Inflammatory macrophage (primary cell): Measurements from ENCODE around the gene DDX52.
"Not testable (repeated sequence)": the region's sequence is repeated elsewhere in the genome, so short reads cannot be mapped to it uniquely, and the experiment has no call there.

Source experiments
- DNase-seq, 2 donors: peaks; one replicate each; pipeline ENCODE4 v3.0.0-alpha.2; 2020 to 2022
- total RNA-seq, 18 experiments: gene quantifications; one replicate each; lab custom pipeline; 2026; ENCODE audit warnings: mixed read lengths in 6 of 18, inconsistent platforms in 2 of 18; lab: John Stamatoyannopoulos, UW

DDX52 gene, protein sequence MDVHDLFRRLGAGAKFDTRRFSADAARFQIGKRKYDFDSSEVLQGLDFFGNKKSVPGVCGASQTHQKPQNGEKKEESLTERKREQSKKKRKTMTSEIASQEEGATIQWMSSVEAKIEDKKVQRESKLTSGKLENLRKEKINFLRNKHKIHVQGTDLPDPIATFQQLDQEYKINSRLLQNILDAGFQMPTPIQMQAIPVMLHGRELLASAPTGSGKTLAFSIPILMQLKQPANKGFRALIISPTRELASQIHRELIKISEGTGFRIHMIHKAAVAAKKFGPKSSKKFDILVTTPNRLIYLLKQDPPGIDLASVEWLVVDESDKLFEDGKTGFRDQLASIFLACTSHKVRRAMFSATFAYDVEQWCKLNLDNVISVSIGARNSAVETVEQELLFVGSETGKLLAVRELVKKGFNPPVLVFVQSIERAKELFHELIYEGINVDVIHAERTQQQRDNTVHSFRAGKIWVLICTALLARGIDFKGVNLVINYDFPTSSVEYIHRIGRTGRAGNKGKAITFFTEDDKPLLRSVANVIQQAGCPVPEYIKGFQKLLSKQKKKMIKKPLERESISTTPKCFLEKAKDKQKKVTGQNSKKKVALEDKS
- 45.8 to 78.4 (median 62.1) reads per million in 18 experiments for total RNA-seq

DNA sequence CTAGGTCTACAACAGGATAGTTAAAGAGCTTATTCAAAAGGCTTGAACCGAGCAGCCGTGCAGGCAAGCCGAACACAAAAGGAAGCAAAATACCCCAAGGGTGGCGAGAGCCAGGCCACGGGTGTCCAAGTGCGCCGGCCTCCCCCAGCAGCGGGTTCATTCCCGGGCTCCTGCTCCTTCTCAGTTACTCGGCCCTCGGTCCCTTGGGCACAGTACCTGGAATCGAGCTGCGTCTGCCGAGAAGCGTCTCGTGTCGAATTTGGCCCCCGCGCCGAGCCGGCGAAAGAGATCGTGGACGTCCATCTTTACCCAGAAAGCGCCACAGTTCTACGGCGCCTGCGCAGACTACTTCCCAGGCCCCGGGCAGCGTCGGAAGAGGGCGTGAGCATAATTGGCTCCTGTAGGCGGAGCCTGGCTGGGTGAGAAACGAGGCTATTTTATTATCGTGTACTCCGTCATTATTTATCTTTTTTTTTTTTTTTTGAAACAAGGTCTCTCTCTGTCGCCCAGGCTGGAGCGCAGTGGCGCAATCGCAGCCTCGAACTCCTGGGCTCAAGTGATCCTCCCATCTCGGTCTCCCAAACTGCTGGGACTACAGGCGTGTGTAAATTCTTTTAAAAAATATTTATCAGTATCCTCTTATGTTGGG lies at the start of gene DDX52:
Gene DDX52, minus strand, starts transcription at position 329 of the 649 bp plus-strand sequence. Its CDS starts 26 bp downstream, at position 303.
- DNase-seq, result peak; percentile 90 to 93

- DNase-seq, result no peak
Observed at GRCh38 chr17:37691807-37692206, 48.6 kb upstream of the DDX52 start.

DNA sequence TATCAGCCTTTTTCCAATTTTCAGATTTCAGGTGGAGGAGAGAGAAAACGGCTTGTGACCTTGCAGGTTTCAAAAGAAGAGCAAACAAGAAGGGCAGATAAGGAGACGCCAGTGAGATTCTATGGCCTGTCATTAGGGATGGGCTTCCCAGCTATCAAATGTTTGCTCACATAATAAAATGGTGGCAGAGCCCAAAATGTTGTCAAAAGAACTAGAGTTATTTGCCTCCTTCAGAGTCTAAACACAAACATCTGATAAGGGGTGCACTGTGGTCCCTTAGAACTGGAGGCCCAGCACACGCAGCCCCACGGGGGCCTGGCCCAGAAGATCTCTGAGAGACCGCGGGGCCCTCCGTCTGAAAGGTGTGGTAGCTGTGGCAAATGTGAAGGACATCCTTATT lies 46.1 kb upstream of the DDX52 start:
- DNase-seq, result no peak

GRCh38 chr17:37683454-37683984 lies 40.3 kb upstream of the DDX52 start:
- no peak for DNase-seq

- DNase-seq, result no peak
Observed at GRCh38 chr17:37682007-37682406, 38.8 kb upstream of the DDX52 start.

- not testable (repeated sequence) for DNase-seq
Observed at GRCh38 chr17:37679995-37680394, 36.7 kb upstream of the DDX52 start.

DNA sequence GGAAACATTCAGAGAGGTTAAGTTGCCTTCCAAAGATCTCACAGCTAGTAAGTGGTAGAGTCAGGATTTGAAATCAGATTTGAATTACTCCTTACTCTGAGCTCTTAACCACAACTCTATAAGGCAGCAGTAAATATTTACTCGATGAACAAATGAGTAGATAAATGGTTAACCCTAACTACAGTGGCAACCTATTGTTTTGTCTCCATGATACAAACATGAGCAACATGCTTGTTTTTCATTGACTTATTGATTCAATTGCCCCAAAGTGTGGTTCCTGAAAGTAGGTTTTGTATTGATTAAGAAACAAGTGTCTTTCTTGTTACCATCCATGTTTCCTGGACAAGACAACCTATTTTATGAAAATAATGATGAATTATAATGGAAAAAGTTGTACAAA lies 34.8 kb upstream of the DDX52 start:
- no peak for DNase-seq

DNA sequence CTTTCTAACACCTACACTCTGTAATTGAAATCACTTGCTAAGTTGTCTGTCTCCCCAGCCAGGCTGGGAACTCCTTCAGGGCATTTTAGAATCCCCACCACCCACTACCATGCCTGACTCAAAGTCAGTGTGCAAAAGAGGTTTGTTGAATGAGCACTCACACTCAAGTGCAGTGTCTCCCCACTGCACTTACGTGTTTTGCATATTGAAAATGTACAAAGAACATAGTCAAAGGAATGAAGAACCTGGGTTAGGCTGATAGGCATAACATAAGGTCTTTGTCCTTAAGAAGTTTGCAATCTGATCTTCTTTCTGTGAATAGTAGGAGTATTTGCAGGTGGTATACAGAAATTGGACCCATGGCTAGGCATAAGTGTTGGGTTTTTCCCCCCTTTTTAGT lies 33.8 kb upstream of the DDX52 start:
- no peak for DNase-seq

DNA sequence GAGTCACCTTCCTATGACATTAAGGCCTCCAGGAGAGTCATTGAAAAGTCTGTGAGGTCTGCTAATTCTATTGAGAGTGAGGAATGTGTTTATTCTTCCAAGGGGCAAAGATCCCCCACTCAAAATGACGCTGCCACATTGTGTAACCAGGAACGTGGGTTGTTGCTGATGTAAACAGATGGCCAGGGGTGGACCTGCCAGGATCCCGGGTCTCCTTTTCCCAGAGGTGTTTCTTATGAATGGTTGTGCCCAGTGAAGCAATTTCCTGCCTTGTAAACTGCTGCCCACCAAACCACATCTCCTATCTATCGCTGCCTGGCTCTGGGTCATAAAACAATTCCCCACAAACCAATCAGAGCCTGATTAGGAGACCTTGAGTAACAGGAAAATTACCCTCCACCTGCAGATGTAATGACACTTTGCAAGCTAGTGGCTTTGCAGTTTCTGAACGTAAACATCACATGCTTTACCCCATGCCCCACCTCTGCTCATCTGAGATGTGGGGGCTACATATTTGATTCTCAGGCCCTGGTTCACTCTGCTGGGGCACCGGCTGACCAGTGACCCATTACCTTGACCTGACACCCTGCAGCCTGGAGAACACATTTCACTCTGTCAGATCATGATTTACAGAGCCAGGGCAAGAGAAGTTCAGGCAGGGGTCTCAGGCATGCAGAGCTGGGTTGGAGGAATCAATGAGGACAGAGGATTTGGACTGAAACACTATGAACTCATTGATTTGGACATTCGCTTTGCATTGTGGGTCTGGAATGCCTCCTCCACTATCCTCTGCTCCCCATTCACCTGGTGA lies 33.1 kb upstream of the DDX52 start:
- no peak for DNase-seq

DNA sequence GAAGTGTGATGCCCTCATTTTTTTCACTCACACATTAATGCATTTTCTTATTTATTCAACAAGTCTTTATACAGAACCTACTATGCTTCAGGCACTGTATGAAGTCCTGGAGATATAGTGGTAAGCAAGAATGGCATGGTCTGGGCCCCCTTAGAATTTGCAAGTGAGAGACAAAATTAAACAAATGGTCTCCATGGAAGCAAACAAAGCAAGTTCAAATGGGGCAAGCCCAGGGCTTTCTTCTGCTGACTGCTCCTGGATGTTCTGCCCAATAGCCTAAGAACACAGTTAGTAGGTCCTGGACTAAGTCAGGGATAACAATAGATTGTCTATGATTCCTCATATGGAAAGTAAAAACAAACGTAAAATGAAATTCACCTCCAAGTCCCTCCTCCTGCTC lies 31.3 kb upstream of the DDX52 start:
- DNase-seq, result no peak

DNA sequence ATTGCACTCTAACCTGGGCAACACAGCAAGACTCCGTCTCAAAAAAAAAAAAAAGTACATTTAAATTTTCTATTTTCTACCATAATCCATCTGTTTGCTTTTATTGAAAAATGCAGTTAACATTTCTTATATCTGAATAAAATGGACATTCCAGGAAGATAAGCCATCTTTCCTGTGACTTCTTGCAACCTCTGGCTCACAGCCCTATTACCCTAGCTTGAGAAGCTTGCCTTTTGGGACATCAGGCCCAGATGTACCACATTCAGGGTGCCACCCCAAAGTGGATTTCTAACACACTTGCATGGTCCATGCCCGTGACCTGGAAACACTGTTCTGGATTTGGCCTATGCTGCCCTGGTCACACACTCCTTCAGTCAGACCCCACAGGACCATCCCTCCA lies 30.1 kb upstream of the DDX52 start:
- DNase-seq, result no peak

DNA sequence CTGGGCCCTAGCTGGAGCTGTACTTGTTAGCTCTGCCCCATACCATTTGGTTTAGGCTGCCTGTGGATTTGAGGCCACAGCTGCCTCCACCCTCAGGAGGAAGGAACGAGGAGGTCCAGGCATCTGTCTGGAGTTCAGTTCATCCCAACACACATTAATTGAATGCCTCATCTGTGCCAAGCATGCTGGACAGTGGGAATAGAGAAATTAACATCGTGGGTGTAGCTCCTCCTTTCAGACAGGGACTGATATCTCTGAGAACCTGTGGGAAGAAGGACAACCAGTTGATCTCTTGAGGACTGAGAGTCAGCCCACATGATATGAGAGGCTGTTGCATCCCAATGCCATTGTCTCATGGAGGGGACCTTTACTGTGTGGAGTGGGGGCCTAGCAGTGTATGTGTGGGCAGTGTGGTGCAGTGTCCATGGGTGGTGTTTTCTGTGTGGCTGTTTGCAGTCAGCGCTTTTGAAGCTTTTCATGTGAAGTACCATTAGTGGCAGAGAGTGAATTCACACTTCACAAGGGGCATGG lies 29.4 kb upstream of the DDX52 start:
- DNase-seq, result no peak

DNA sequence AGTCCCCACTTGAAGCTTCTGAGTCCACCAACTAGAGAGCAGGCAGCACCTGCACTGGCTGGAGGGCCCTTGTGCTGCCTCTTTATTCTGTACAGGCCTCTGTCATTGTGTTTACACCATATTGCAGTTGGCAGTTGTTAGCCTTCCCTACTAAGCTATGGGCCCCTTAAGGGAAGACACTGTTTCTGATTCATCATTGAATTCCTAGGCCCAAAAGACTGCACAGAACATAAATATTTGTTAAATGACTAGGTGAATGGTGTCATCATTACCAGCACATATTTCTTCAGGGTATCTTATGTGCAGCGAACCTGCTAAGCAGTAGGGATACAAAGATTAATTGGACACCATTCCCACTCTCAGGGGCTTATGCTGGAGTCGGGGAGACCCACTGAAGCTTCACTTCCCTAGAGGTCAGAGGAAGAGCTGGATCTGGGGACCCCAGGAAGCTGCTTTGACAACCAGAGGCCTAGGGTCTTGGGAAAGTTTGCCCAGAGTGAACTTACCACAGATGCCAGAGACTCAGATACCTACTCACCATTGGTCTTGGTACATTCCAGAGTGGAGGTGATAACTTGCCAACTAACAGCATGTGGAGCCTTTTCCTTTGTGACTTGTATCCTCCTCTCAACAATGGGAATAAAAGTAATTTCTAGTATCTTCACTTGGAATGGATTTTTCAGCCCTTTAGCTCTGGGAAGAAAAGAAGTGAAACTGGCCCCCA lies 28.7 kb upstream of the DDX52 start:
- DNase-seq, result no peak

GRCh38 chr17:37671028-37671823 lies 28.0 kb upstream of the DDX52 start:
- no peak for DNase-seq

- DNase-seq, result no peak
Observed at GRCh38 chr17:37667039-37667438, 23.8 kb upstream of the DDX52 start.

GRCh38 chr17:37664214-37664613 lies 21.0 kb upstream of the DDX52 start:
- DNase-seq, result no peak

DNA sequence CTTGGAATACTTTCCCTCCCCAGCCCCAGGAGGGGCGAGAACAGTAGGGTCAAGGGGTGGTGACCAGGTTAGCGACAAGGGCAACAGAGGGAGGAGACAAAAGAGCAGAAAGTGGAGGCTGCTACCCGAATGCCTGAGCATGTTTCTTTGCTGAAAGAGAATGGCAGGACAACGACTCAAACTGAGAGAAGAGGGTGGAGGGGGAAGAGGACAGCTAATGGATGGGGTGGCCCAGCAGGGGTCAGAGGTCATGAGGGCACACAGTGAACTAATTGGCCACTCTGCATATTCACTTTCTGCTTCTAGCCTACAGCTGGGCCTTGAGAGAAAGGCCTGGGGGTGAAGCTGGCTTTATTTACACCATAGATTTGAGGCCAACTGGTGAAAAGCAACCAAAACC lies 19.1 kb upstream of the DDX52 start:
- DNase-seq, result no peak

- DNase-seq, result no peak
Observed at GRCh38 chr17:37661400-37662014, 18.3 kb upstream of the DDX52 start.

GRCh38 chr17:37659925-37660324 lies 16.7 kb upstream of the DDX52 start:
- no peak for DNase-seq

DNA sequence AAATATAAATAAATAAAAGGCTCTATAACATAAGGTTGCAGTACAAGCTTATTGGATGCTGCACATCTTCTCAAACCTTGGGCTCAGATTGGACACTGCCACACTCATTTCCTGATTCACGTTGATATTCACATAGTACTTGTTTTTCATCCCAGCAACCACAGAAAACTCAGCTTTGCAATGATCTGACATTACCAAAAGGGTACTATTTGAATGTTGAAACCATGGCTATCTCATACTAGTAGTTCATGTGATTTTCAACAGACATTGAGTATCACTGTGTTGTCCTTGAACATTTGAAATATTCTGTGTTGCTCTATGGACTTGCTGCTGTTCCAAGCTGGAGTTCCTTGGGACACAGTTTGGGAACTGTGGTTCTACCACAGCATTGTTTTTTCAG lies 14.0 kb upstream of the DDX52 start:
- DNase-seq, result no peak
